Epidermal melanocyte (primary cell): Measurements from ENCODE around the gene DOC2A.
"Not testable (repeated sequence)": the region's sequence is repeated elsewhere in the genome, so short reads cannot be mapped to it uniquely, and the experiment has no call there.

Experiments
- DNase-seq: peaks from one replicate; pipeline ENCODE4 v3.0.0; 2011; ENCODE audit warnings: low spot score; ENCODE audit not compliant: insufficient read length

The DOC2A gene

GRCh38 chr16:29973384-29974246 is 37.2 kb downstream of the DOC2A start, which contains the start of gene TAOK2:
Gene TAOK2 (plus strand): TSS chr16:29973868. CDS start chr16:29977773, 3,905 bp downstream.
- peak; percentile 99 for DNase-seq

DNA sequence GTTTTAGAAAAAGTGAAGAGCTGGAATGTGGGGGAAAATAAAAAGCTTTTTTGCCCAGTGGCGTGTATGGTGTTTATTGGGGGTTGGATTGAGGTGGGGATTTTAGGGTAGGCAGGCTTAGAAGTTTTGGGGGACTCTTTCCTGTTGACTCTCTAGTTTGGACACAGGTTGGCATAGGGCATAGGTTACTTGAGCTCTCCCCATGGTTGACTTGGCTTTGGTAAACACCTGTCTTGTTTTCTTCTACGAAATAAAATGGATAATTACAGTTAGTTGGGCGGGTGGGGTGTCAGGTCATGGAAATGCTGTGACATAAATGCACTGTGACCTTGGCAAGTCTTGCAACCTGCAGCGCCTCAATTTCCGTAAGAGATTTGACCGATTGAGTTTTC is 37.8 kb downstream of the DOC2A start:
- no peak for DNase-seq

DNA sequence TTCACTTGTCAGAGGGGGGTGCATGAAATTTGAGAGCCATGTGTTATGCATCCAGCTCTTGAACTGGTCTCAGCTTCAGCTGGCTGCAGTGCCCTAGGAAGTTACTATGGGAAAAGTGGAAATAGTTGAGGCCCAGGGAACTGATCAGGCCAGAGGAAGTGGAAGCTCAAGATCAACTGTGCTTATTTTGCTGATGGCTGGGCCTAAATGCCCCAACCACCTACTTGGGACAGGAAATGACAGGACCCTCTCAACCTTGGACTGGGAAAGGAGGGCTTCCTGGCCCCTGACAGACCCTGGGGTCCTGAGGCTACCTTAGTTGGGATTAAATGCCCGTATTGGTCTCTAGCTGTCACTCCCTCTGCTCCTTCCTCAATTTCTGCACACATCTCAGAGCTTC is 38.3 kb downstream of the DOC2A start:
- no peak for DNase-seq

- no peak for DNase-seq
Observed at GRCh38 chr16:29971304-29971703, 39.5 kb downstream of the DOC2A start.

DNA sequence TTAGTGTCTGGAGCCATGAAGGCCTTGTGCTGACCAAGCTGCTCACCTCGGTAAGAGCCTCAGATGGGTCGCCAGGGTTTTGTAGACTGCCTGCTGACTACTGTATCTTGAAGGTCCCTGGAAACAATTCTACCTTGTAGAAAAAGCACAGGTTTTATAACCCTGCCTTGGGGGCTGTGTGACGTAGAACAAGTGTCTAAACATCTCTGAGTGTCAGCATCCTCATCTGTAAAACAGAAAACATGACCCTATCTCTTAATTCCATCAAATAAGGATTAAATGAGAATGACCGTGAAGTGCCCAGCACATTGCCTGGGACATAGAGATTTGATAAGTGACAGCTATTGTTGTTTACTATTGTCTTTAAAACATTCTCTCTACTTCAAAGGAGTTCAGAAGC is 42.6 kb downstream of the DOC2A start:
- DNase-seq: no peak

DNA sequence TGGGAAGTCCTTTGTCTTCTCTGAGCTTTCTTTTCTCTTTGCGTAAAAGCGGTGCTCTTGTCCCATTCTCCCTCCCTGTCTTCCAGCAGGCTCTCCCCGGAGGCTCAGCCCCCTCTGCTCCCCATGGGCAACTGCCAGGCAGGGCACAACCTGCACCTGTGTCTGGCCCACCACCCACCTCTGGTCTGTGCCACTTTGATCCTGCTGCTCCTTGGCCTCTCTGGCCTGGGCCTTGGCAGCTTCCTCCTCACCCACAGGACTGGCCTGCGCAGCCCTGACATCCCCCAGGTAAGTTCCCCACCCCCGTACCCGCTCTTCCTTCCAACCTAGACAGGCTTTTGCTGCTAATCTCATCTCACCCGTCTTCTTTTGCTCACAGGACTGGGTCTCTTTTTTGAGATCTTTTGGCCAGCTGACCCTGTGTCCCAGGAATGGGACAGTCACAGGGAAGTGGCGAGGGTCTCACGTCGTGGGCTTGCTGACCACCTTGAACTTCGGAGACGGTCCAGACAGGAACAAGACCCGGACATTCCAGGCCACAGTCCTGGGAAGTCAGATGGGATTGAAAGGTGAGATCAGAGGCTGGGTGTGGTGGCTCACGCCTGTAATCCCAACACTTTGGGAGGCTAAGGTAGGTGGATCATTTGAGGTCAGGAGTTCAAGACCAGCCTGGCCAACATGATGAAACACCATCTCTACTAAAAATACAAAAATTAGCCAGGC is 47.6 kb downstream of the DOC2A start:
- DNase-seq: no peak

- DNase-seq: no peak
Observed at GRCh38 chr16:29962344-29962994, 48.4 kb downstream of the DOC2A start.

DNA sequence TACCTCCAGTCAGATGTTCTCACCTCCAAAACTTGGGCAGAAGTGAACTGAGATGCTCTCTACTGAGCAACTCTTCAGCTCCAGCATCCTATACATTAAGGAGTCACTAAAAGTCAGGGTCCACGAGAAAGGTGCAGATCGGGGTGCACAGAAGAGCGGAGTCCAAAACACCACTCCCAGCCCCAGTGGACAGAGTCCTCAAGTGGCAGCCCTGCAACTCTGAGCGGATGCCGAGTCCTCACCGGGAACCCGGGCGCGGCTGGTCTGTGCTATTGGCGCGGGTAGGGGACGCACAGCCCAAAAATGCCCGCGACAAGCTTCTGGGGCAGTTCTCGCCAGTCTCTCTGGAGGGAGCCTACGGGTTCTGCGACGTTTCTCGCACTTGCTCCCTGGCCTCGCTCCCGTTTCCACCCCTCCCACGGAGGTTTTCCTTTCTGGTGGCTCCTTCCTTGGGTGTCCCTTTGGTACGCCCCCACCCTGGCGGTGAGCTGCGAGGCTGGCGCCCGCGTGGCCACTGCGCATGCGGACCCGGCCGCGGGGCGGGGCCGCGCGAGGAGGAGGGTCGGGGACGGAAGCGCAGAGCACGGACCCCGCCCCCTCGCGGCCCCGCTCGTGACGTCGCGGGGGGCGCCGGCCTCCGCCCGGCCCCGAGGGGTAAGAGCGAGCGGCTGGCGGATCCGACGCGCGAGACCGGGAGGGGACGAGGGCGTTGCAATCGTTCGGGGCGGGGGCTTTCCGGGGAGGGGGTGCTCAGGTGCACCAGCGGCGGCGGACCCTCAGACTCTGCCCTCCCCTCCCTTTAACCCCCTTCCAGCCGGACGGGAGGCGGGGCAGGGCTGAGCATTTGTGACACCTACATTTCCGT is 49.1 kb downstream of the DOC2A start, which contains the start of gene TMEM219:
TMEM219 (plus strand) TSS at position 601 of the 865 bp plus-strand sequence. CDS start 1,065 bp downstream, outside the sequence.
- DNase-seq: peak; percentile 90

GRCh38 chr16:29961127-29961478 is 49.7 kb downstream of the DOC2A start:
- no peak for DNase-seq

- not testable (repeated sequence) for DNase-seq
Observed at GRCh38 chr16:29959821-29960220, 51.0 kb downstream of the DOC2A start.

GRCh38 chr16:29959293-29959692 is 51.5 kb downstream of the DOC2A start:
- no peak for DNase-seq

DNA sequence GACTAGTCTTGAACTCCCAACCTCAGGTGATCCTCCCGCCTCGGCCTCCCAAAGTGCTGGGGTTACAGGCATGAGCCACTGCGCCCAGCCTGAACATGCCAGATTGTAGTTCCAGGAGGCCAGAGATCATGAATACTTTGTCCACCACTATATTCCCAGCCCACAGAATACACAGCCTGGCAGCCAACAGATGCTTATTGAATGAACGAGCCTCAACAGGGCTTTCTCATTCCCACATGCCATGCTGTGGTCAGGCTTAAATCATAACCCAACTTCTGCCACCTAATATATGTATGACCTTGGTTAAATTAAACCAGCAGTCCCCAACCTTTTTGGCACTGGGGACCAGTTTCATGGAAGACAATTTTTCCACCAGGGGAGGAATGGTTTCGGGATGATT is 52.1 kb downstream of the DOC2A start:
- DNase-seq: no peak
